Measurements from ENCODE around the gene DMRT1.
"Not testable (repeated sequence)": the region's sequence is repeated elsewhere in the genome, so short reads cannot be mapped to it uniquely, and the experiment has no call there.

The DMRT1 gene

GRCh38 chr9:972501-973294 lies 131.2 kb downstream of the DMRT1 start:
- no peak for FAIRE-seq

- no peak for FAIRE-seq
Observed at GRCh38 chr9:973295-973834, 131.9 kb downstream of the DMRT1 start.

- FAIRE-seq, result no peak
Observed at GRCh38 chr9:974031-974995, 132.8 kb downstream of the DMRT1 start.

GRCh38 chr9:974996-975739 lies 133.7 kb downstream of the DMRT1 start:
- no peak for FAIRE-seq

GRCh38 chr9:975740-976257 lies 134.3 kb downstream of the DMRT1 start:
- no peak for FAIRE-seq

- no peak for FAIRE-seq
Observed at GRCh38 chr9:976258-976942, 134.9 kb downstream of the DMRT1 start, which contains the start of gene DMRT3. TSS of gene DMRT3 (plus strand) at chr9:976655. CDS start at chr9:977002, 347 bp downstream.

- no peak for FAIRE-seq
Observed at GRCh38 chr9:976943-977837, 135.7 kb downstream of the DMRT1 start.

GRCh38 chr9:977838-978830 lies 136.6 kb downstream of the DMRT1 start:
- no peak for FAIRE-seq

GRCh38 chr9:979983-980382 lies 138.5 kb downstream of the DMRT1 start:
- no peak for FAIRE-seq

- FAIRE-seq, result no peak
Observed at GRCh38 chr9:980640-981039, 139.1 kb downstream of the DMRT1 start.

- FAIRE-seq, result no peak
Observed at GRCh38 chr9:981491-981898, 140.0 kb downstream of the DMRT1 start.

- no peak for FAIRE-seq
Observed at GRCh38 chr9:982394-983230, 141.1 kb downstream of the DMRT1 start.

- FAIRE-seq, result no peak
Observed at GRCh38 chr9:994005-994404, 152.5 kb downstream of the DMRT1 start.

- FAIRE-seq, result no peak
Observed at GRCh38 chr9:995192-995591, 153.7 kb downstream of the DMRT1 start.

- no peak for FAIRE-seq
Observed at GRCh38 chr9:995781-996180, 154.3 kb downstream of the DMRT1 start.

GRCh38 chr9:998299-999110 lies 157.0 kb downstream of the DMRT1 start:
- not testable (repeated sequence) for FAIRE-seq

- FAIRE-seq, result no peak
Observed at GRCh38 chr9:1001838-1002237, 160.3 kb downstream of the DMRT1 start.

- no peak for FAIRE-seq
Observed at GRCh38 chr9:1002678-1003077, 161.2 kb downstream of the DMRT1 start.

All from TTC549 (cell line).